H1 (cell line): ENCODE data around the gene ZNF148. TPM values are rescaled to one million over a fixed set of nuclear protein-coding genes. Genes with fewer than 3 reads are reported as not detected.

ENCODE experiments used
- BRCA1 ChIP-seq: IDR thresholded peaks from 2 replicates; pipeline ENCODE4 v1.6.1; 2012; ENCODE audit warnings: low read depth, low read length, improper control_type of control experiment
- CBX5 ChIP-seq: fragments of 300-800, 300-1000 bp; sonication (generic); IDR thresholded peaks from 2 replicates; pipeline ENCODE4 v1.7.1; 2016; ENCODE audit warnings: antibody characterized with exemption, low read length, low read depth
- CHD1 ChIP-seq: IDR thresholded peaks from 2 replicates; pipeline ENCODE4 v1.6.1; 2012; ENCODE audit warnings: low read depth, low read length, improper control_type of control experiment
- CHD2 ChIP-seq: IDR thresholded peaks from 2 replicates; pipeline ENCODE4 v1.6.1; 2012; ENCODE audit warnings: low read length, improper control_type of control experiment
- KDM1A ChIP-seq: fragments of 200-600, 300-600 bp; sonication (generic); IDR thresholded peaks from 2 replicates; pipeline ENCODE4 v1.7.1; 2016; ENCODE audit warnings: mild to moderate bottlenecking, low read length, borderline replicate concordance
- NANOG ChIP-seq: IDR thresholded peaks from 2 replicates; pipeline ENCODE4 v1.6.1; 2011; ENCODE audit warnings: low read length, low read depth, mild to moderate bottlenecking, inconsistent platforms; ENCODE audit not compliant: insufficient read depth, poor library complexity, severe bottlenecking
- PHF8 ChIP-seq: fragments of 200-600 bp; sonication (generic); conservative IDR thresholded peaks from 2 replicates; pipeline ENCODE4 v1.7.1; 2012; ENCODE audit warnings: low read depth, mild to moderate bottlenecking, inconsistent platforms, low read length, moderate library complexity
- POLR2AphosphoS5 ChIP-seq: IDR thresholded peaks from 2 replicates; pipeline ENCODE4 v1.6.1; 2011; ENCODE audit warnings: low read depth, low read length
- SP4 ChIP-seq: IDR thresholded peaks from 2 replicates; pipeline ENCODE4 v1.6.1; 2012; ENCODE audit warnings: low read length, inconsistent platforms
- TCF12 ChIP-seq: IDR thresholded peaks from 2 replicates; pipeline ENCODE4 v1.6.1; 2011; ENCODE audit warnings: low read depth, mild to moderate bottlenecking, low read length
- YY1 ChIP-seq: IDR thresholded peaks from 2 replicates; pipeline ENCODE4 v1.6.1; 2011; ENCODE audit warnings: low read depth, mild to moderate bottlenecking, low read length
- polyA plus RNA-seq, 7 experiments: library from polyadenylated mRNA; depleted of rRNA in 3 of 7; stranded (reverse) in 5 of 7; unstranded in 2 of 7; fragments of >200 nt in 5 of 7; fragments of 200-250 nt in 2 of 7; gene quantifications; 1 replicate in 5 of 7; 2 replicates in 1 of 7; 4 replicates in 1 of 7; pipeline versions ENCODE4 v1.2.1 to v1.2.3, GENCODE V29; 2011 to 2013; ENCODE audit warnings: missing spikeins in 2 of 7, mixed read lengths in 2 of 7
- total RNA-seq: library from RNA; stranded (reverse); fragmentation: NEBNext Ultra II Directional; extraction: Animal tissue kit (Norgen Biotek cat#: 25700); gene quantifications from 2 replicates; pipeline ENCODE4 v1.2.1, GENCODE V29; 2021
- TF ChIP-seq, protein P1 (sequence below): fragments of 300-600 bp; sonication (generic); IDR thresholded peaks from 2 replicates; pipeline ENCODE4 v1.7.1; 2012; ENCODE audit warnings: low read length, moderate library complexity, mild to moderate bottlenecking, inconsistent platforms; ENCODE audit not compliant: insufficient replicate concordance
- TF ChIP-seq, protein P2 (sequence below): IDR thresholded peaks from 2 replicates; pipeline ENCODE4 v1.6.1; 2012; ENCODE audit warnings: inconsistent platforms

Gene ZNF148
- total and polyA plus RNA-seq, 2 of the 8 experiments (the other 6 are each of a cell fraction or from before 2014, with no cell fraction given), result 3.7 to 22.6 TPM

DNA sequence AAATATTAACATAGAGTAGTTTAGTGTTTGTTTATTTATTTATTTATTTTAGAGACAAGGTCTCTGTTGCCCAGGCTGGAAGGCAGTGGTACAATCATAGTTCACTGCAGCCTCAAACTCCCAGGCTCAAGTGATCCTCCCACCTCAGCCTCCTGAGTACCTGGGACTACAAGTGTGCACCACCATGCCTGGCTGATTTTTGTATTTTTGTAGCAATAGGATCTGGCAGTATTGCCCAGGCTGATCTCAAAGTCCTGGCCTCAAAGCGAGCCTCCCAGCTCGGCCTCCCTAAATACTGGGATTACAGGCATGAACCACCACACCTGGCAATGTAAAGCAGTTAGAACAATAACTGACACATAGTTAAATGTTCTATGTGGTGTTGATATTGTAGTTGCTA is 4.4 kb upstream of the ZNF148 start (continued):
- TF ChIP-seq, protein P1, sequence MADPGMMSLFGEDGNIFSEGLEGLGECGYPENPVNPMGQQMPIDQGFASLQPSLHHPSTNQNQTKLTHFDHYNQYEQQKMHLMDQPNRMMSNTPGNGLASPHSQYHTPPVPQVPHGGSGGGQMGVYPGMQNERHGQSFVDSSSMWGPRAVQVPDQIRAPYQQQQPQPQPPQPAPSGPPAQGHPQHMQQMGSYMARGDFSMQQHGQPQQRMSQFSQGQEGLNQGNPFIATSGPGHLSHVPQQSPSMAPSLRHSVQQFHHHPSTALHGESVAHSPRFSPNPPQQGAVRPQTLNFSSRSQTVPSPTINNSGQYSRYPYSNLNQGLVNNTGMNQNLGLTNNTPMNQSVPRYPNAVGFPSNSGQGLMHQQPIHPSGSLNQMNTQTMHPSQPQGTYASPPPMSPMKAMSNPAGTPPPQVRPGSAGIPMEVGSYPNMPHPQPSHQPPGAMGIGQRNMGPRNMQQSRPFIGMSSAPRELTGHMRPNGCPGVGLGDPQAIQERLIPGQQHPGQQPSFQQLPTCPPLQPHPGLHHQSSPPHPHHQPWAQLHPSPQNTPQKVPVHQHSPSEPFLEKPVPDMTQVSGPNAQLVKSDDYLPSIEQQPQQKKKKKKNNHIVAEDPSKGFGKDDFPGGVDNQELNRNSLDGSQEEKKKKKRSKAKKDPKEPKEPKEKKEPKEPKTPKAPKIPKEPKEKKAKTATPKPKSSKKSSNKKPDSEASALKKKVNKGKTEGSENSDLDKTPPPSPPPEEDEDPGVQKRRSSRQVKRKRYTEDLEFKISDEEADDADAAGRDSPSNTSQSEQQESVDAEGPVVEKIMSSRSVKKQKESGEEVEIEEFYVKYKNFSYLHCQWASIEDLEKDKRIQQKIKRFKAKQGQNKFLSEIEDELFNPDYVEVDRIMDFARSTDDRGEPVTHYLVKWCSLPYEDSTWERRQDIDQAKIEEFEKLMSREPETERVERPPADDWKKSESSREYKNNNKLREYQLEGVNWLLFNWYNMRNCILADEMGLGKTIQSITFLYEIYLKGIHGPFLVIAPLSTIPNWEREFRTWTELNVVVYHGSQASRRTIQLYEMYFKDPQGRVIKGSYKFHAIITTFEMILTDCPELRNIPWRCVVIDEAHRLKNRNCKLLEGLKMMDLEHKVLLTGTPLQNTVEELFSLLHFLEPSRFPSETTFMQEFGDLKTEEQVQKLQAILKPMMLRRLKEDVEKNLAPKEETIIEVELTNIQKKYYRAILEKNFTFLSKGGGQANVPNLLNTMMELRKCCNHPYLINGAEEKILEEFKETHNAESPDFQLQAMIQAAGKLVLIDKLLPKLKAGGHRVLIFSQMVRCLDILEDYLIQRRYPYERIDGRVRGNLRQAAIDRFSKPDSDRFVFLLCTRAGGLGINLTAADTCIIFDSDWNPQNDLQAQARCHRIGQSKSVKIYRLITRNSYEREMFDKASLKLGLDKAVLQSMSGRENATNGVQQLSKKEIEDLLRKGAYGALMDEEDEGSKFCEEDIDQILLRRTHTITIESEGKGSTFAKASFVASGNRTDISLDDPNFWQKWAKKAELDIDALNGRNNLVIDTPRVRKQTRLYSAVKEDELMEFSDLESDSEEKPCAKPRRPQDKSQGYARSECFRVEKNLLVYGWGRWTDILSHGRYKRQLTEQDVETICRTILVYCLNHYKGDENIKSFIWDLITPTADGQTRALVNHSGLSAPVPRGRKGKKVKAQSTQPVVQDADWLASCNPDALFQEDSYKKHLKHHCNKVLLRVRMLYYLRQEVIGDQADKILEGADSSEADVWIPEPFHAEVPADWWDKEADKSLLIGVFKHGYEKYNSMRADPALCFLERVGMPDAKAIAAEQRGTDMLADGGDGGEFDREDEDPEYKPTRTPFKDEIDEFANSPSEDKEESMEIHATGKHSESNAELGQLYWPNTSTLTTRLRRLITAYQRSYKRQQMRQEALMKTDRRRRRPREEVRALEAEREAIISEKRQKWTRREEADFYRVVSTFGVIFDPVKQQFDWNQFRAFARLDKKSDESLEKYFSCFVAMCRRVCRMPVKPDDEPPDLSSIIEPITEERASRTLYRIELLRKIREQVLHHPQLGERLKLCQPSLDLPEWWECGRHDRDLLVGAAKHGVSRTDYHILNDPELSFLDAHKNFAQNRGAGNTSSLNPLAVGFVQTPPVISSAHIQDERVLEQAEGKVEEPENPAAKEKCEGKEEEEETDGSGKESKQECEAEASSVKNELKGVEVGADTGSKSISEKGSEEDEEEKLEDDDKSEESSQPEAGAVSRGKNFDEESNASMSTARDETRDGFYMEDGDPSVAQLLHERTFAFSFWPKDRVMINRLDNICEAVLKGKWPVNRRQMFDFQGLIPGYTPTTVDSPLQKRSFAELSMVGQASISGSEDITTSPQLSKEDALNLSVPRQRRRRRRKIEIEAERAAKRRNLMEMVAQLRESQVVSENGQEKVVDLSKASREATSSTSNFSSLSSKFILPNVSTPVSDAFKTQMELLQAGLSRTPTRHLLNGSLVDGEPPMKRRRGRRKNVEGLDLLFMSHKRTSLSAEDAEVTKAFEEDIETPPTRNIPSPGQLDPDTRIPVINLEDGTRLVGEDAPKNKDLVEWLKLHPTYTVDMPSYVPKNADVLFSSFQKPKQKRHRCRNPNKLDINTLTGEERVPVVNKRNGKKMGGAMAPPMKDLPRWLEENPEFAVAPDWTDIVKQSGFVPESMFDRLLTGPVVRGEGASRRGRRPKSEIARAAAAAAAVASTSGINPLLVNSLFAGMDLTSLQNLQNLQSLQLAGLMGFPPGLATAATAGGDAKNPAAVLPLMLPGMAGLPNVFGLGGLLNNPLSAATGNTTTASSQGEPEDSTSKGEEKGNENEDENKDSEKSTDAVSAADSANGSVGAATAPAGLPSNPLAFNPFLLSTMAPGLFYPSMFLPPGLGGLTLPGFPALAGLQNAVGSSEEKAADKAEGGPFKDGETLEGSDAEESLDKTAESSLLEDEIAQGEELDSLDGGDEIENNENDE, result no peak
- TF ChIP-seq CBX5, result no peak
- TF ChIP-seq, protein P2, sequence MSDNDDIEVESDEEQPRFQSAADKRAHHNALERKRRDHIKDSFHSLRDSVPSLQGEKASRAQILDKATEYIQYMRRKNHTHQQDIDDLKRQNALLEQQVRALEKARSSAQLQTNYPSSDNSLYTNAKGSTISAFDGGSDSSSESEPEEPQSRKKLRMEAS, result no peak
- TF ChIP-seq CHD1, result no peak
- no peak for TF ChIP-seq POLR2AphosphoS5
- no peak for TF ChIP-seq SP4
- no peak for TF ChIP-seq YY1
- no peak for TF ChIP-seq KDM1A
- no peak for TF ChIP-seq CHD2
- no peak for TF ChIP-seq NANOG
- TF ChIP-seq BRCA1, result no peak
- TF ChIP-seq PHF8, result no peak
- TF ChIP-seq TCF12, result no peak
